ENCODE data around the gene MAPKAP1.

MAPKAP1 gene

GRCh38 chr9:125558453-125559092 lies 148.4 kb downstream of the MAPKAP1 start:
- DNase-seq: peak; percentile 8

GRCh38 chr9:125556046-125556721 lies 150.8 kb downstream of the MAPKAP1 start:
- DNase-seq: no peak

- no peak for DNase-seq
Observed at GRCh38 chr9:125554726-125555125, 152.3 kb downstream of the MAPKAP1 start.

- DNase-seq: no peak
Observed at GRCh38 chr9:125551781-125552180, 155.2 kb downstream of the MAPKAP1 start.

- DNase-seq: no peak
Observed at GRCh38 chr9:125549891-125550885, 156.8 kb downstream of the MAPKAP1 start.

GRCh38 chr9:125549465-125549871 lies 157.5 kb downstream of the MAPKAP1 start:
- no peak for DNase-seq

- no peak for DNase-seq
Observed at GRCh38 chr9:125549039-125549438, 158.0 kb downstream of the MAPKAP1 start.

- no peak for DNase-seq
Observed at GRCh38 chr9:125548141-125548540, 158.9 kb downstream of the MAPKAP1 start.

GRCh38 chr9:125547368-125547767 lies 159.6 kb downstream of the MAPKAP1 start:
- no peak for DNase-seq

- no peak for DNase-seq
Observed at GRCh38 chr9:125545845-125546244, 161.2 kb downstream of the MAPKAP1 start.

- no peak for DNase-seq
Observed at GRCh38 chr9:125544988-125545651, 161.9 kb downstream of the MAPKAP1 start.

- no peak for DNase-seq
Observed at GRCh38 chr9:125544484-125544883, 162.5 kb downstream of the MAPKAP1 start.

- no peak for DNase-seq
Observed at GRCh38 chr9:125541840-125542243, 165.2 kb downstream of the MAPKAP1 start.

- DNase-seq: no peak
Observed at GRCh38 chr9:125540497-125540896, 166.5 kb downstream of the MAPKAP1 start.

GRCh38 chr9:125538092-125538473 lies 168.9 kb downstream of the MAPKAP1 start:
- no peak for DNase-seq

GRCh38 chr9:125537442-125538091 lies 169.4 kb downstream of the MAPKAP1 start:
- DNase-seq: no peak

GRCh38 chr9:125536776-125537175 lies 170.2 kb downstream of the MAPKAP1 start:
- DNase-seq: no peak

- no peak for DNase-seq
Observed at GRCh38 chr9:125536167-125536772, 170.7 kb downstream of the MAPKAP1 start.

- DNase-seq: no peak
Observed at GRCh38 chr9:125534971-125535701, 171.9 kb downstream of the MAPKAP1 start.

GRCh38 chr9:125532812-125533594 lies 174.0 kb downstream of the MAPKAP1 start:
- no peak for DNase-seq
